GM12864 (cell line): ENCODE results near the gene MTAP.

ENCODE experiments used
- DNase-seq: peaks from one replicate; pipeline ENCODE4 v3.0.0-alpha.2; 2011; ENCODE audit warnings: low read depth
- H3K4me3 ChIP-seq: 2 replicates; pipeline ENCODE4 v1.5.1; 2011; ENCODE audit warnings: mild to moderate bottlenecking, low read depth, low read length, control low read depth
- TF ChIP-seq, protein P1 (sequence below): IDR thresholded peaks from 2 replicates; pipeline ENCODE4 v1.5.1; 2011; ENCODE audit warnings: low read depth, mild to moderate bottlenecking, moderate library complexity, low read length, control low read depth, inconsistent platforms; ENCODE audit errors: missing control alignments

MTAP gene

DNA sequence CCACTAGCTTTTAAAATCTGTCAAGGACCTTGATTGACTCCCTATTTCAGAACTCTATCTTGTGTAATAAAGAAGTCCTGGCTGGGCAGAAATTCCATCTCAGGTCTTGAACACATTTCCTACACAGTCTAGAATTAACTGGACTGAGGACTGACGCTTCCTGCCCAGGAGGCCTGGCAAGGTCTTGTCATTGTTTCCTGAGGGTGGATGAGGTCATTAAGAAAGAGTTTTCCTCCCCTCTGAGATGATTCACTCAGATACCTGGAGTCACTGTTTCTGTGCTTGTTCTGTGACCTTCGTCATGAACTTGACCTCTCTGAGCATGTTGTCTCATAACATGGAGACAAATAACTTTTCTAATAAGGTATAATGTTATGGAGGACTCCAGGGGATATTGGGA lies 10.0 kb downstream of the MTAP start:
- TF ChIP-seq, protein P1, sequence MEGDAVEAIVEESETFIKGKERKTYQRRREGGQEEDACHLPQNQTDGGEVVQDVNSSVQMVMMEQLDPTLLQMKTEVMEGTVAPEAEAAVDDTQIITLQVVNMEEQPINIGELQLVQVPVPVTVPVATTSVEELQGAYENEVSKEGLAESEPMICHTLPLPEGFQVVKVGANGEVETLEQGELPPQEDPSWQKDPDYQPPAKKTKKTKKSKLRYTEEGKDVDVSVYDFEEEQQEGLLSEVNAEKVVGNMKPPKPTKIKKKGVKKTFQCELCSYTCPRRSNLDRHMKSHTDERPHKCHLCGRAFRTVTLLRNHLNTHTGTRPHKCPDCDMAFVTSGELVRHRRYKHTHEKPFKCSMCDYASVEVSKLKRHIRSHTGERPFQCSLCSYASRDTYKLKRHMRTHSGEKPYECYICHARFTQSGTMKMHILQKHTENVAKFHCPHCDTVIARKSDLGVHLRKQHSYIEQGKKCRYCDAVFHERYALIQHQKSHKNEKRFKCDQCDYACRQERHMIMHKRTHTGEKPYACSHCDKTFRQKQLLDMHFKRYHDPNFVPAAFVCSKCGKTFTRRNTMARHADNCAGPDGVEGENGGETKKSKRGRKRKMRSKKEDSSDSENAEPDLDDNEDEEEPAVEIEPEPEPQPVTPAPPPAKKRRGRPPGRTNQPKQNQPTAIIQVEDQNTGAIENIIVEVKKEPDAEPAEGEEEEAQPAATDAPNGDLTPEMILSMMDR = no peak
- no peak for DNase-seq
- H3K4me3 ChIP-seq = no peak overlapping the region

DNA sequence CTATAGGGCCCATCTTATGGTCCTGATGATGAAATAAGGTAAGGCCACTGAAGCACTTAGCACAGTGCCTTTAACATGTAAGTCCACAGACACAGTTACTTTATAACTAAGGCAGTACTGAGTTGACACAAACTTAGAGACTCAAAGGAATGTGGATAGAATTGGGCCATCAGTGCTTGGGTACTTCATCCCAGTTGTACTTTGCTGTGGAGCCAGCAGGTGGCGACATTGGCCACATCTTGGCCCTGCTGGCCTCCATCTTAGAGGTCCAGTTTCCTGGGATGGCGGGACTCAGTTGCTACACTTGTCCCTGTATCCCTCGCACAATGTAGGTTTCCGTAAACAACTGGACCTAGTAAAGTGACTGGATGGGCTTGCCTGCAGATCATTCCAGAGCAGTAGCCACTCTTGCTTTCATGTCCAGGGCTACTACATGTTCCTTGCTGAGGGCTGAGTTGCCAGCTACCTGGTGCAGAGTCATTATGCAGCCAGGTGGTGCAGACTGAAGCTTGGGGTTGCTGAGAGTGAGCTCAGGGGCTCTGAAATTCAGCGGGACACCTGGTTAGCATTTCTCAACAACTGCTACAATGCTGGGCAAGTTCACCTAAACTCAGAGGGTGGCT lies 10.6 kb downstream of the MTAP start:
- H3K4me3 ChIP-seq = no peak overlapping the region
- TF ChIP-seq, protein P1 = peak; percentile 94
- DNase-seq = no peak

DNA sequence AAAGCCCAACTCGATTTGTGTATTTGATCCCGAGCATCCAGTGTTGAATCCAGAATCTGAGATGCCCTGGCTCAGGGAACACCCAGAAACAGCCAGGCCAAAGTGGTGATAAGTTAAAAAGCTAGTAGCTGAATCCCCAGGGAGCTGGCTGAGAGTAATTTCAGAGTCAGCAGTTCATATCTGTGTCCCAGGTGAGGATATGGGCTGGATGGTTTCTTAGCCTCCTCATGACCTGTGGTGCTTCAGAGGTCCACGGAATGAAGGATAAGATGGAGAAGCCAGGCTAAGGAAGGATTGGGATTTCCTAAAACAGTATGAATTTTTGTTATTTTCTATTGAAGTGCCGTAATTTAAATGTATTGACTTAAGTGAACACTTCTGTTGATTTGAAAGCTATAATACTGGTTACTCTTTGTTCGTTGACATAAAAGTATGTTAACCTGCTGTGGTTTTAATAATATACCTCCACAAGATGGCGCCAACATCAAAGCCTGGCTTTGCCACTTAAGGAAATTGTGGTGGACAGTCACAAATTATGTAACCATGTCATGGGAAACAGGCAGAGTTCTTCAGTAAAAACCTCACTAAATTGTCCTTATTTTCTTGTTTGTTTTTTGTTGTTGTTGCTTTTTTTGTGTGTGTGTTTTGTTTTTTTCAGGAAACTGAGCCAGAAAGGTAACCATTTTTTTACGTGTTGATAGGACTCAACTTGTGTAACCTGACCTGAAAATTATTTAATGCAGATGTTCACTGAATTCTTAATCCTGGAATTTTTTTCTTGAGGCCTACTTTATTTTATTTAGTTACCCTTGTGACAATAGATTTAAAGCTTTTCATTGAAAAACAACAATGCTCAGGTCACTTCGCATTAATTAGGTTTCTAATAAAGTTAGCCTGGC lies 11.4 kb downstream of the MTAP start:
- peak; percentile 67 for DNase-seq
- no peak overlapping the region for H3K4me3 ChIP-seq
- TF ChIP-seq, protein P1 = peak; percentile 56

DNA sequence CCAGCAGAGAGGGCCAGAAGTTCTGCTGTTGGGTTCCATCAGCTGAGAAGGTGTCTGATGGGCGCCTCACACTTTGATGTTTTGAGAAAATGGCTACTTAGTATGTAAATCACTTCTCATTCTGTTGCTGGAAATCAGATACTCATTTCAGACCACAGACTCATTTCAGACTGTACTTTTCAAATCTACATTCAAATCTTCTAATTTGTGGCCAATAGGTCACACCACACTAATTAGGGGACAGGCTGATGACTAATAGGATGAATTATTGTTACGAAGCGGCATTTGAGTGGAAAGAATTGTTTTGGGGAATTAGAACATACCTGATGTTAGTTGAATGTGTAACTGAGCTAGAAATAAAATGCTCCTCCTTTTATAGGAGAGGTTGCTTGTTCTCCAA lies 13.2 kb downstream of the MTAP start:
- DNase-seq = no peak
- H3K4me3 ChIP-seq = no peak overlapping the region
- TF ChIP-seq, protein P1 = no peak

DNA sequence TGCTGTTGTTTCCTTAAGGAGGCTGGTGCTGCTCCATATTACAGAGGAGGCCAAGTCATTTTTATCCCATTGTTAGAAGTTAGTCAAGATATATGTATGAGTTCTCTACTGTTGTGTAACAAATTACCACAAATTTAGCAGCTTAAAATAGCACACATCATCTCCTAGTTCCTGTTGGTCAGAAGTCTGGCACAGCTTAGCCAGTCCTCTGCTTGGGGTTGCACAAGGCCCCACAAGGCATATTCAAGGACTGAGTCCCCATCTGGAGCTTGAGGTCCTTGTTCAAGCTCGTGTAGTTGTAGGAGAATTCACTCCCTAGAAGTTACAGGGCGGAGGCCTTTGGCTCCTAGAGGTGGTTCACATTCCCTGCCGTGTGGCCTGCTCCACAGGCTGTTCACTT lies 14.7 kb downstream of the MTAP start:
- TF ChIP-seq, protein P1 = no peak
- no peak for DNase-seq
- no peak overlapping the region for H3K4me3 ChIP-seq

DNA sequence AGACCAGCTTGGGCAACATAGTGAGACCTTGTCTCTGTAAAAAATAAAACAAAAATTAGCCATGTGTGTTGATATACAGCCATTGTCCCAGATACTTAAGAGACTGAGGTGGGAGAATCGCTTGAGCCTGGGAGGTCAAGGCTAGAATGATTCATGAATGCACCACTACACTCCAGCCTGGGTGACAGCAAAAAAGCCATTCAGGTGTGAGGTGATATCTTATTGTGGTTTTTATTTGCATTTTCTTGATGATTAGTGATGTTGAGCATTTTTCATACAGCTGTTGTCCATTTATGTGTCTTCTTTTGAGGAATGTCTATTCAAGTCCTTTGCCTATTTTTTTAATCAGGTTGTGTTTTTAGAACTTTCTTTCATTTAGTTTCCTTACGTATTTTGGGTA lies 23.2 kb downstream of the MTAP start:
- TF ChIP-seq, protein P1 = no peak
- DNase-seq = no peak
- no peak overlapping the region for H3K4me3 ChIP-seq
